Measurements from ENCODE around the gene PACSIN2.

- no peak for TF ChIP-seq ADNP (CRISPR knock-in tag; IDR thresholded peaks at IDR 0.05)
- TF ChIP-seq SNRNP70 (IDR thresholded peaks at IDR 0.05; ENCODE audit: low read depth, low read length), result no peak
- no peak for TF ChIP-seq SIN3A (IDR thresholded peaks at IDR 0.05; ENCODE audit: borderline replicate concordance, low read depth, low read length)
- no peak for TF ChIP-seq PBX3 (CRISPR knock-in tag; IDR thresholded peaks at IDR 0.05; ENCODE audit: borderline replicate concordance)
- TF ChIP-seq FOXM1 (CRISPR knock-in tag; IDR thresholded peaks at IDR 0.05), result no peak
- TF ChIP-seq ZBTB26 (CRISPR knock-in tag; IDR thresholded peaks at IDR 0.05; ENCODE audit: borderline replicate concordance), result no peak
- no peak for TF ChIP-seq TAF1 (CRISPR knock-in tag; IDR thresholded peaks at IDR 0.05)
- TF ChIP-seq ZNF280B (CRISPR knock-in tag; IDR thresholded peaks at IDR 0.05; ENCODE audit: borderline replicate concordance), result no peak
- TF ChIP-seq PBX2 (CRISPR knock-in tag; IDR thresholded peaks at IDR 0.05), result no peak
- no peak for TF ChIP-seq HDAC2 (CRISPR knock-in tag; IDR thresholded peaks at IDR 0.05)
- TF ChIP-seq CEBPB (IDR thresholded peaks at IDR 0.05; ENCODE audit: borderline replicate concordance, low read depth, low read length), result no peak
- no peak for TF ChIP-seq ZNF280D (CRISPR knock-in tag; IDR thresholded peaks at IDR 0.05)
These were observed 13.4 kb downstream of the PACSIN2 start for GRCh38 chr22:43001271-43002201.
